VCaP (cell line): ENCODE measurements around the gene DAPK2.

Source experiments
- H3K27ac ChIP-seq: fragments of 450-650 bp; 2 replicates; pipeline ENCODE4 v1.5.1; 2017
- TF ChIP-seq, protein P1 (sequence below): fragments of 450-650 bp; conservative IDR thresholded peaks from 2 replicates; pipeline ENCODE4 v1.5.1; 2017; ENCODE audit warnings: mild to moderate bottlenecking, moderate library complexity

DAPK2 gene

DNA sequence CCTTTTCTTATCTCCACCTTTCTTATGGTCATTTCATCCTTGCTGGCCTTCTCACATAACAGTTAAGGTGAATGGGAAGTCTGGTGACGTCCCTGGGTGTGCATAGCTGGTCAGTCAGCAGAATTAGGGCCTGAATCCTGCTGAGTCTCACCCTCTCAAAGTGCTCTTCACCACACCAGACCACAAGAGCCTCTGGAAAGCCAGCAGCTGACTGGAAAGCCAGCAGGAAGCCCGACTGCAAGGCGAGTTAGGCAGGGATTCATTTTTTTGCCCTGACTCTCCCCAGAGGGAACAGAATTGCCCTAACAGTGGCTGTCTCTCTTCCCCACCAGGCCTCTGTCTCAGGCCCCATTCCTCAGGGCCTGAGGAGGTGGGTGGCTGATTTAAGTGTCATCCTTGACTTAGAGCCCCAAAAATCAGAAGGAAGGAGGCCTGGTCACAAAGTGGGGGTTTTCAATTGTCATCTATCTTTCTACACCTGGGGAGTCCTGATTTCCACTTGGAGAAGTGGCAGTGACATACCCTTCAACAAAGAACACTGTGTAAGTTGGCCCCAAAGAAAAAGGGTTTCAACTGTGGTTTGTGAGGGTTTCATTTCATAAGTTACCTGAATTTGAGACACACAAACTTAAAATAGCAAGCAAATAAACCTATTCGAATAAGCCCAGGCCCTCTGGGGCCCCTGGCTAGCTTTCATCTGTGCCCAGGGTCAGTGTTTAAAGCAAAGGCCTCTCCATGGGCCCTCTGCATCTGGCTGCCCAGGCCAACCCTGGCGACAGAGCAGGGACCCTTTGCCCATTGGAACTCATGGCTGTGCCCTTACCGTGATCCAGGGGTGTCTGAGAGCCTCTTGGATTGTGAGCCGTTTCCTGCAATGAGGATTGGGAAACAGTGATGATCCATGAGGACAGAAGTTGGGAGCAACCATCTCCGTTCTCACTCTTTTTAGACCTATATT is 122.0 kb downstream of the DAPK2 start:
- H3K27ac ChIP-seq, result peak overlapping the region; percentile 77
- TF ChIP-seq, protein P1, sequence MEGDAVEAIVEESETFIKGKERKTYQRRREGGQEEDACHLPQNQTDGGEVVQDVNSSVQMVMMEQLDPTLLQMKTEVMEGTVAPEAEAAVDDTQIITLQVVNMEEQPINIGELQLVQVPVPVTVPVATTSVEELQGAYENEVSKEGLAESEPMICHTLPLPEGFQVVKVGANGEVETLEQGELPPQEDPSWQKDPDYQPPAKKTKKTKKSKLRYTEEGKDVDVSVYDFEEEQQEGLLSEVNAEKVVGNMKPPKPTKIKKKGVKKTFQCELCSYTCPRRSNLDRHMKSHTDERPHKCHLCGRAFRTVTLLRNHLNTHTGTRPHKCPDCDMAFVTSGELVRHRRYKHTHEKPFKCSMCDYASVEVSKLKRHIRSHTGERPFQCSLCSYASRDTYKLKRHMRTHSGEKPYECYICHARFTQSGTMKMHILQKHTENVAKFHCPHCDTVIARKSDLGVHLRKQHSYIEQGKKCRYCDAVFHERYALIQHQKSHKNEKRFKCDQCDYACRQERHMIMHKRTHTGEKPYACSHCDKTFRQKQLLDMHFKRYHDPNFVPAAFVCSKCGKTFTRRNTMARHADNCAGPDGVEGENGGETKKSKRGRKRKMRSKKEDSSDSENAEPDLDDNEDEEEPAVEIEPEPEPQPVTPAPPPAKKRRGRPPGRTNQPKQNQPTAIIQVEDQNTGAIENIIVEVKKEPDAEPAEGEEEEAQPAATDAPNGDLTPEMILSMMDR, result no peak

DNA sequence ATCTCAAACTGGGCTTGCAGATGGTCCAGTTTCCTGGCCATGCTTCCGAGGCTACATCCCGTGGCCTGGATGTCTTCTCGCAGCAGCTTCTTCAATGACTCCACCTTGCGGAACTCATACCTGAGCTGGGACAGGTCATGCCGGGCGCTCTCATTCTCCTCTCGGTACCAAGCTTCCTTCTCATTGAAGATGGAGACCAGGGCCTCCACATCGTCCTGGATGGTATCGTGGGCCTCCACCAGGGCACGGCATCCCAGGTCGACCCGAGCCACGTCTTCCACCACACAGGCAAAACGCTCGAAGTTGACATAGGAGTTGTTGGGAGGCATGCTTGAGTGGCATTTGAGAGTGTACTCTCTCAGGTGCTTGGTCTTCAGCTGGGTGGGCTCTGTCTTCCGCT is 123.4 kb downstream of the DAPK2 start:
- TF ChIP-seq, protein P1, result no peak
- H3K27ac ChIP-seq, result no peak overlapping the region

DNA sequence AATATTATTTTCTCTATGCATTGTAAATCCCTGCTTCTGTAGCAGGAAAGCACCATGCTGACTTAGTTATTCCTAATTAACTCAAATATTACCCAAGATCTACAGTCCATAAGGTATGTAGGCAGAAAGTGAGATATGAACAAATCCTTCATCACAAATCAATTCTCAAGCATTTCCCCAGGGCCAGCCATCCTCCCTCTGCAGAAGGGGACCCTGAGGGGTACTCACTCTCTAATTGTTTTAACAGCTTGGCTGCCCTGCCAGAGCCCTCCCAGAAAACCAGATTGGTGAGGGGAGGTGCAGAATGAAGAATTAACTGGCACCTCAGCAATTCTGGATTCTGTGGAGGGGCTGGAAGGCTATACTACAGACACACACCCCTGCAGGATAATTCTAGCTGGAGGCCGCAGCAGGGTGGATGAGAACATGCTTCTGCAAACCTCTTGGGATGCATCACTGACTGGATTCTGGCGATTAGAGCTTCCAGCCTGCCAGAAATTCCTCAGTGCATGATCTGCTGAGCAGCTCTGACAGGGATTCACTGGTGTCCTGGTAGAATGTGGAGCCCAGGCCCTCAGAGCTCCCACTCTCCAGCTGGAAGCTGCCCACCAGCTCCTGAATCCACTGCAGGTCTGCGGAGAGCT is 123.9 kb downstream of the DAPK2 start:
- TF ChIP-seq, protein P1, result no peak
- no peak overlapping the region for H3K27ac ChIP-seq

DNA sequence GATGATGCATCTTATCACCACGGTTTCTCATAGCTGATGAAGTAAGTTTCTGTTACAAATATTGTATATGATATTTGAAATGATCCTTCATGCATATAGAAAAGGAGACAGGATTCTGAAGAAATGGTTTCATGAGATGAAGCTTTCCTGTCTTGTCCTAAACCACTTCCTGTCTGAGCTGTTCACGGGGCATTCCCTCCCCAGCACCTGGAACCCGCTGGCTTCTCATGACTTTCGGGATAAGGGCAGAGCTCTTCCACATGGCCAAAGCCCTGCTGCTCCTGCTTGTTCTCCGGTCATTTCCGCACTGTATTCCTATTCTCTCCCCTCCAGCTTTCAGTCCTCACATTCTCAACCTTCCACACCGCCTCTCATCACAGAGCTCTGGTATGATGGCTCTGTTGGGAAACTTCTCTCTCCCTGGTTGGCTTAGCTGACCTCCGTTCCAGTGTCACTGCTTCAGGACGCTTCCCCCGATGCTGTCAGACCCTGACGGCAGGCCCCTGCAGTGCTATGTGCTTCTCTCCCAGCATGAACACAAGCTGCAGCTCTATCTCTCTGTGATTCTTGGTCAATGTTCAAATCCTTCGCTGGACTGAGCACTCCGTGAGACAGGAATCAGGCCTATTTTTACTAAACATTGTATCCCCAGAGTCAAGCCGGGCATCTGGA is 125.6 kb downstream of the DAPK2 start:
- TF ChIP-seq, protein P1, result no peak
- H3K27ac ChIP-seq, result no peak overlapping the region

DNA sequence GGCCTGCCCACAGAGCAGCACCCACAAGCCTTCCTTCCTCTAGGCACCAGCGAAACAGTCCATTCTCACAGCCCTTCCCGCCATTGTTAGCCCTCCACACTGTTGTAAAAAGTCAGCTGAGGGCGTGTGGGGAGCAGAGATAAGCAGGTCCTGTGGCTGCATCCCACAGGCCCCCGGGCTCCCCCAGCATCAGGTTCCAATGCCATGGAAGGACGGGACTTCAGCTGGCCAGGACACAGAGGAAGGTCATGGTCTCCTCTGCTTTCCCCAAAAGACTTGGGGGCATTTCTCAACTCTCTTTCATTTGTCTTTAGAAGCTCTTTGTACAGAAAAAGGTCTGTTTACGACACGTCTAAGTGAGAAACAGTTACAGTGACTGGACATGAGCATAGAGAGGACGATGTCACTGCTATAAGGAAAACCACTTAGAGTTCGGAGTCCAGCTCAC is 127.4 kb downstream of the DAPK2 start:
- no peak overlapping the region for H3K27ac ChIP-seq
- TF ChIP-seq, protein P1, result no peak

DNA sequence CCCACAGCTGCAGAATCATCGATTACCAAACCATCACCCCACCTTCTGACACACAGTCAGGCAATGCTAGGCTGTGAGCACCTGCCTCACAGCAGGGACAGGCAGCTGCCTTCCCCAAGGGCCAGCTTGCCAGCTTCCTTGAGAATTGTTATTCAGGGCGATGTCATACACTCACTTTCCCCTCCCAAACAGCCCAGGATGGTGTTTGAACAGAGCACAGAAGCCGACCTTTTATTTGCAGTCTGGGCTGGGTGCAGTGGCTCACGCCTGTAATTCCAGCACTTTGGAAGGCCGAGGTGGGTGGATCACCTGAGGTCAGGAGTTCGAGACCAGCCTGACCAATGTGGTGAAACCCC is 128.0 kb downstream of the DAPK2 start:
- TF ChIP-seq, protein P1, result no peak

DNA sequence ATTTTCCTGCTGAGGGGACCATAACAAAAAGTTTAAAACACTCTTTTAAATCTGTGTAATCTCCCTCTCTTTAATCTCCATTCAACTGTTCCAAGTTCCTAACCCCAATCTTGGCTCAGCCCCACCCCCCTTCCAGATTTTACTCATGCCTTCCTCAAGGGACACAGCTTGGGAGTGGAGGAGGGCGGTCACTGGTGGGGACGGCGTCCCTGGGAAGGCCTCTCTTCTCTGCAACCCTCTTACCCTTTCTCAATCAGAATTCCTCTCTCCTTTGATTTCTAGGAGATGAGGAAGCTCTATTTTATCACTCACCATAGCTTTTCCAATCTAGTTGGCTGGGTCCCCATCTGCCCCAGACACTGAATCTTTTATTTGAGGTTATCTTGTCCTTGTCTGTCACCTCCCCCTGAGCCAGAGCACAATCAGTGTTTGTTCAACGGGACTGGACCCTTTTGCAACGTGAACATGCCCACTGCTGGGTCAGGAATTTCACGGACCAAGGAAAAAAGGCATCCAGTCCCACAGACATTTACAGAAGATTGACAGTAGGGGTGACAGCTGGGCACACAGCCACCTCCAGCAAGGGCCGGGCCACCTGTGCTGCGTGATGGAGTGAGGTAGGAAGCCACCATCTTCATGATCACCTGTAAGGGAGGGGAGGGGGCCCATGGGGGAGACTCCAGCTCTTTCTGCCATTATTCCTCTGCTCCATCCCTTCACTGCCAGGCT is 128.5 kb downstream of the DAPK2 start:
- TF ChIP-seq, protein P1, result no peak
- H3K27ac ChIP-seq, result no peak overlapping the region

More for the DNA sequence above, 128.0 kb downstream of the DAPK2 start:
- no peak overlapping the region for H3K27ac ChIP-seq
